ENCODE measurements around the gene NAA40.
"Not testable (repeated sequence)": the region's sequence is repeated elsewhere in the genome, so short reads cannot be mapped to it uniquely, and the experiment has no call there.

Gene NAA40

GRCh38 chr11:63939397-63939891 lies 642 bp downstream of the NAA40 start:
- no peak for DNase-seq (ENCODE audit: low spot score)

- no peak for DNase-seq (ENCODE audit: low spot score)
Measured at GRCh38 chr11:63940786-63941185, 2.0 kb downstream of the NAA40 start.

GRCh38 chr11:63941901-63942300 lies 3.1 kb downstream of the NAA40 start:
- no peak for DNase-seq (ENCODE audit: low spot score)

GRCh38 chr11:63942803-63943202 lies 4.0 kb downstream of the NAA40 start:
- DNase-seq (ENCODE audit: low spot score), result no peak

GRCh38 chr11:63944987-63945386 lies 6.2 kb downstream of the NAA40 start:
- DNase-seq (ENCODE audit: low spot score), result no peak

- DNase-seq (ENCODE audit: low spot score), result peak; percentile 91
Measured at GRCh38 chr11:63945477-63946163, 6.8 kb downstream of the NAA40 start.

- no peak for DNase-seq (ENCODE audit: low spot score)
Measured at GRCh38 chr11:63951779-63952536, 13.2 kb downstream of the NAA40 start.

GRCh38 chr11:63952570-63952969 lies 13.8 kb downstream of the NAA40 start:
- no peak for DNase-seq (ENCODE audit: low spot score)

GRCh38 chr11:63958008-63958407 lies 19.2 kb downstream of the NAA40 start:
- no peak for DNase-seq (ENCODE audit: low spot score)

- DNase-seq (ENCODE audit: low spot score), result no peak
Measured at GRCh38 chr11:63961608-63962412, 23.0 kb downstream of the NAA40 start.

GRCh38 chr11:63963895-63964294 lies 25.1 kb downstream of the NAA40 start:
- DNase-seq (ENCODE audit: low spot score), result not testable (repeated sequence)

GRCh38 chr11:63966444-63966843 lies 27.6 kb downstream of the NAA40 start:
- no peak for DNase-seq (ENCODE audit: low spot score)

- no peak for DNase-seq (ENCODE audit: low spot score)
Measured at GRCh38 chr11:63969461-63969860, 30.7 kb downstream of the NAA40 start.

- DNase-seq (ENCODE audit: low spot score), result no peak
Measured at GRCh38 chr11:63970902-63971301, 32.1 kb downstream of the NAA40 start.

GRCh38 chr11:63973912-63974258 lies 35.1 kb downstream of the NAA40 start:
- not testable (repeated sequence) for DNase-seq (ENCODE audit: low spot score)

- peak; percentile 100 for DNase-seq (ENCODE audit: low spot score)
Measured at GRCh38 chr11:63974259-63975143, 35.7 kb downstream of the NAA40 start, which contains the start of gene COX8A. COX8A (plus strand) TSS chr11:63974620; CDS start chr11:63974681, 61 bp downstream.

- no peak for DNase-seq (ENCODE audit: low spot score)
Measured at GRCh38 chr11:63978551-63979239, 39.9 kb downstream of the NAA40 start.

- no peak for DNase-seq (ENCODE audit: low spot score)
Measured at GRCh38 chr11:63979426-63979825, 40.6 kb downstream of the NAA40 start.

GRCh38 chr11:63985812-63986155 lies 47.0 kb downstream of the NAA40 start:
- DNase-seq (ENCODE audit: low spot score), result no peak

- peak; percentile 94 for DNase-seq (ENCODE audit: low spot score)
Measured at GRCh38 chr11:63986156-63986931, 47.5 kb downstream of the NAA40 start, which contains the start of gene OTUB1. OTUB1 (plus strand) TSS chr11:63986438; CDS start chr11:63986457, 19 bp downstream.
